Skeletal muscle satellite cell (primary cell): ENCODE data around the gene WDR37.

Experiments
- H3K27me3 ChIP-seq: 2 replicates; pipeline ENCODE4 v1.7.0; 2013; ENCODE audit warnings: low read length; ENCODE audit not compliant: control insufficient read depth, insufficient read depth
- H3K36me3 ChIP-seq: 2 replicates; pipeline ENCODE4 v1.7.0; 2013; ENCODE audit warnings: mild to moderate bottlenecking, control low read depth, low read length; ENCODE audit not compliant: insufficient read depth
- H3K4me1 ChIP-seq: 2 replicates; pipeline ENCODE4 v1.7.0; 2013; ENCODE audit warnings: low read length; ENCODE audit not compliant: control insufficient read depth, insufficient read depth
- H3K4me2 ChIP-seq: 2 replicates; pipeline ENCODE4 v1.7.0; 2013; ENCODE audit warnings: mild to moderate bottlenecking, low read length
- H3K4me3 ChIP-seq: 2 replicates; pipeline ENCODE4 v1.7.0; 2013; ENCODE audit warnings: low read length
- H3K9ac ChIP-seq: 2 replicates; pipeline ENCODE4 v1.7.0; 2013; ENCODE audit warnings: mild to moderate bottlenecking, low read depth, low read length, moderate library complexity
- H3K9me3 ChIP-seq: replicated peaks from 2 replicates; pipeline ENCODE4 v1.7.0; 2013; ENCODE audit warnings: mild to moderate bottlenecking, control low read depth, low read length

WDR37 gene

DNA sequence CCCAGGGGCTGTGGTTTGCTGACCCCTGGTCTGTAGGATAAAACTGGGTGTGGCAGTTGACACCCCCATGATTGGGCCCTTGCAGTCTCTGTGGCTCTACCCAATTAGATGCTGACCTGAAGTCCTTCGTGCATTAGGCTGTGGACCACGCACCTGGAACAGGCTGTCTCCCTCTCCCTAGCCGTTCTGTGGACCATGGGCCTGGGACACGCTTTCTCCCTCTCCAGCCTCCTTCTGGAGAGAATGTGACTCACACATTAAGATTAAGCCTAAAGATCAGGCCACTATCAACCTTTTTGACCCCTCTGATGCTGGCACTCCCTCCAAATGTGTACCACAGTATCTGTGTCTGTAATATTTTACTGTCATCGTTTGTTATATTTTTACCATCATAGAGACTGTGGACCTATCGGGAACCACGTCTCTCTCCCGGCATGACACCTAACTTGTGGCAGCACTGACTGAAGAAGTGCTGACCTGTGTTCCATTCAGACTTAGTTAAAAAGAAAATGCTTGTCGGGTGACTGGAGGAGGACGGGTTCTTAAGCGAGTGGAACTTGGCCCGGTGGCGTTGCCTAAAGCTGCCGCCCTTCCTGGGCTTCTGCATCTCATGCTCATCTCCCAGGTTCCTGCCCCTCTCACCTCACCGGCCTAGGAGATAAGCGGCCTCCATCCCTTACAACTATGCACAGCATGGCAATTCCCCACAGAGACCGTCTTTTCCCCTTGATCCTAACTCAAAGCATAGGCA is 92.8 kb downstream of the WDR37 start:
- H3K4me3 ChIP-seq: no peak overlapping the region
- H3K27me3 ChIP-seq: peaks cover 7% of the 10 kb centered on the region
- H3K9ac ChIP-seq: no peak overlapping the region
- H3K9me3 ChIP-seq: no peaks in the 10 kb centered on the region
- no peaks in the 10 kb centered on the region for H3K4me1 ChIP-seq
- H3K36me3 ChIP-seq: no peaks in the 10 kb centered on the region
- no peak overlapping the region for H3K4me2 ChIP-seq

DNA sequence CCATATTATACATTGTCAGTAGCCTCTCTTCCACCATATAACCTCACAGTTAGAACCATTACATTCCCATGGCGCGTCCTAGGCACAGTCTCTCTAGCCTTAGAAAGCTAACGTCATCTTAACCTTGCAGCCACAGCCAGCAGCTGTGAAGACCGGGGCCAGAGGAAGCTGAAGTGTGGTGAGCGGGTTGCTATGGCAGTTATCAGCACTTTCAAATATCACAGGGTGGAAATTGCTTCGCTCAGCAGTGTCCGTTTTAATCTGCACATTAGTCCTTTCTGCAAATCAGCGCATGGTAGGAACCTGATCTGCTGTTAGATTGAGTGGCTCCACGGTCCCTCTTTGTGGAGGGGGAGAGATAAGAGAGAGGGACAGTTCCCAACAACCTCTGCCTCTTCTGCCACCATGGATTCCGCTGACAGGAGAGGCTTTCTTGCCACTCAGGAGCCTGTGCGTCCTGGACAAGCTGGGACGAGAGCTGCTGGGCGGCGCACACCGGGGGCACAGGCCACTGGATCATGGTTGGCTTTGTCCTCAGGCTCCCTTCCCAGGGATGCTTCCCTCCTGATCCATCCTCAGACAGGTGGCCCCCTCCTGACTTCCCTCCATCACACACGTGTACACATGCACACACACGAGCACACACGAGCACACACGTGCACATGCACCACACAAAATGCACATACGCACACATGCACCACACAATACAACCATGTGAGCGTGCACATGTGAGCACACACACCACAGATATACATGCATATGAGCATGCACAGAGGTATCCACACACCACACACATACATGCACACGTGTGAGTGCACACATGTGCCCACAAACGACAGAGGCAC is 93.8 kb downstream of the WDR37 start:
- Histone ChIP-seq H3K9ac (no peak overlapping the region), H3K9me3 (no peaks in the 10 kb centered on the region), H3K36me3 (no peaks in the 10 kb centered on the region), H3K4me2 (no peak overlapping the region), H3K27me3 (peaks cover 12% of the 10 kb centered on the region), H3K4me1 (no peaks in the 10 kb centered on the region), H3K4me3 (no peak overlapping the region)

DNA sequence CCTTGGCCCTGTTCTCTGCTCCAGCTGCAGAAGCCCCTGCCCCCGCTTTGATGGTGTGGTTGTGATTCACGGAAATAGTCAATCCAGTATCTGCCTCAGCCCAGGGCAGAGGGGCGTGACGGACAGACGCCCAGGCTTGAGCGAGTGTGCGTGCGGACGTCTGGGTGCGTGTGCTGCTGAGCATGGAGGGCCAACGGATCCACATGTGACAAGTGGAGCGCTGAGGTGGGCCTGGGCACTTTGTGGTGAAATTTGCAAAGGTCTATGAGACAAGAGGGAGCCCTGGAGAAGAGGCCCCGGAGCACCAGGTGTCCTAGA is 94.4 kb downstream of the WDR37 start:
- Histone ChIP-seq H3K4me2 (no peak overlapping the region), H3K4me3 (no peak overlapping the region), H3K27me3 (peaks cover 12% of the 10 kb centered on the region), H3K9ac (no peak overlapping the region), H3K9me3 (no peaks in the 10 kb centered on the region), H3K36me3 (no peaks in the 10 kb centered on the region), H3K4me1 (no peaks in the 10 kb centered on the region)

DNA sequence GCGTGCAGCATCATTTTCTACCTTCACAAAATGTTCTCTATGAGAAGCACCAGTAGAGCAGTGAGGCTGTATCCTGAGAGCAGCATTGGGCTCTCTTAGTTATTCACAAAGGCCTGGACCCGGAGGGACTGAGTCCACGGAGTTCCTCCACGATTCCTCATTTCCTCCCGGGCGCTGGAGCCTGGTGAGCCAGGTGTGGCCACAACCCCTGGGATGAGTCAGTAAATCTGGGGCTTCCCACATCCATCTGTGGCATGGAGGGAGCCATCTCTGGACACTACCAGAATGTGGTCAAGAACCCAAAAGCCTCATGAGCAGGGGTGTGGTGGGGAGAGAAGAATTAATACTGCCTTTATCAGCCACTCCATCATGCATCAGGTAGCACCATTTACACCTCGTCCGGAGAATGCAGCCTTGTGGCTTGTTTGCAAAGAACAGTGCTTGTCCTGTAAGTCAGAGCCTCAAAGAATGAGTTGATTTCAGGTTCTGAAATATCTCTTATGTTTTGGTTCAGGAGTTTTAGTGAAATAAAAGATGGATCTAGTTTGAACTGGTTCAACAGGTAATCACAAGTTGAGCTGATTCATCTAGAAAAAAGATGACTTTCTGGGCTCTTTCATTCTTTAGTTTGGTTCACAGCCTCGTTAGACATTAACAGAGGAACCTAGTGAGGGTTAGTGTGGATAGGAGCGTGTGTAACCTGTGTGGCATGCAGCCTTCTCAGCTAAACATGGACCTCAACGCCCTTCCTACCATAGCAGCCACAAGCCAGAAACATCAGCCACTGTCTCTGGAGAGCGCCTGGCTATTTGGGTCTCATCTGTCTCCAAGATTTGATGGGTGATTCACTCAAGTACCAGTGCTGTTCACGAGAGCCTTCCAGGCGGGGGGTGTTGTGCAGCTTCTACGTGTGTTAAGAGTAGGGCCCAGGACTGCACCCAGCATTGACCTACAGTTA is 95.2 kb downstream of the WDR37 start:
- no peak overlapping the region for H3K9ac ChIP-seq
- no peak overlapping the region for H3K4me3 ChIP-seq
- no peak overlapping the region for H3K4me2 ChIP-seq
- H3K27me3 ChIP-seq: peaks cover 12% of the 10 kb centered on the region
- H3K4me1 ChIP-seq: no peaks in the 10 kb centered on the region
- no peaks in the 10 kb centered on the region for H3K9me3 ChIP-seq
- H3K36me3 ChIP-seq: no peaks in the 10 kb centered on the region

DNA sequence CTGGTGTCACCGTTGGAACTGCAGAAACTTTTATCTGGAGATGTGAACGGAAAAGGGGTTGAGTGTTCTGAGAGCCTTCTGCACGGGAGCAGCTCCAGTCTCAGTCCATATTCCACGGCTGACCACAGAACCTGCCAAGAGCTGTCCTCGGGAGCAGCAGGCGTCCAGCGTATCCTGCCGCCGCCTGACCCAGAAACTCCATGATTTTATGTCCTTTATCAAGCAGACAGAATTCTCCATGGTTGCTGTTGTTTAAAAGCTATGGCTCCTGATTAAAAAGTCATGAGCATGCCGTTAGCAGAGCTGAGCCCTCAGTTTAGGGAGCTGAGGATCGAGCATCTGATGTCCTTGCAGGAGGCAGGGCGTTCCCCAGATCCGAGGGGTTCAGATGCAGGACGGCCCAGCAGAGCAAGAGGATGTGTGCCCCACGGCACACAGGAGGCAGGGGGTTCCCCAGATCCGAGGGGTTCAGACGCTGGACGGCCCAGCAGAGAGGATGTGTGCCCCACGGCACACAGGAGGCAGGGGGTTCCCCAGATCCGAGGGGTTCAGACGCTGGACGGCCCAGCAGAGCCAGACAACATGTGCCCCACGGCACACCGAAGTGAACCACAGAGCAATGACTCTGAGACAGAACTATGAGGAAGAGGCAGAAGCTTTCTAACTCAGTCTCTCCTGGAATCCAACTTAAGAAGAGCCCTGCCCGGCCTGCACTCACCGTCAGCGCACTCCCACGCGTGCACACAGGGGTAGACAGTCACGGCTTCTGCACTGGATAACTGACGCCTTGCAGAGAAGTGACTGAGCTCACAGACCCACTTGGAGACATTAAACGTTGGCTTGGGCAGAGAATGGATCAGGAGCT is 96.4 kb downstream of the WDR37 start:
- Histone ChIP-seq H3K9ac (no peak overlapping the region), H3K36me3 (no peaks in the 10 kb centered on the region), H3K4me1 (no peaks in the 10 kb centered on the region), H3K27me3 (peaks cover 12% of the 10 kb centered on the region), H3K9me3 (no peaks in the 10 kb centered on the region), H3K4me3 (no peak overlapping the region), H3K4me2 (no peak overlapping the region)

DNA sequence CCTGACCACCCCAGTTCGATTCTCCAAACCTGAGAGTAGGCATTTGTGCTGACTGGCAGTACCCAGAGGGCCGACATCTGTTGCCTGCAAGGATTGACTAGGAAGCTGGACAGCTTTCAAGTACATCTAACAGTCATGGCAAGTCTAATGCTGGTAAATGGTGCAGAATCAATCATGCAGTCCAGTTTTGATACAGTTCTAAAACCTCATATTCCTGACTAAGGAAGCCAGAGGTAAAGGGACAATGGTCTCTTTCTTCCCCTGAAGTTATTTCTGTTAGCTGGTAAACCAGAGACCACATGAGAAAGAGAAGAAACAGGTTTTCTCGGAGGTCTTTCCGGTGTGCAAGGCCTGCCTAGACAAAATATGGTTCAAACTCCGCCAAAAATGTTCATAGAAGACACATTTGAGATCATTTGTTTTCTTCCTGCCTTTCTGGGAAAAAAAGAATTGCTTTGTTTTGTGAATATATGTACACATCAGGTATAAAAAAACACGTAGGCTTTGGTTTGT is 97.1 kb downstream of the WDR37 start:
- H3K4me1 ChIP-seq: no peaks in the 10 kb centered on the region
- no peaks in the 10 kb centered on the region for H3K9me3 ChIP-seq
- H3K27me3 ChIP-seq: peaks cover 12% of the 10 kb centered on the region
- no peaks in the 10 kb centered on the region for H3K36me3 ChIP-seq
- H3K9ac ChIP-seq: no peak overlapping the region
- H3K4me2 ChIP-seq: no peak overlapping the region
- no peak overlapping the region for H3K4me3 ChIP-seq

DNA sequence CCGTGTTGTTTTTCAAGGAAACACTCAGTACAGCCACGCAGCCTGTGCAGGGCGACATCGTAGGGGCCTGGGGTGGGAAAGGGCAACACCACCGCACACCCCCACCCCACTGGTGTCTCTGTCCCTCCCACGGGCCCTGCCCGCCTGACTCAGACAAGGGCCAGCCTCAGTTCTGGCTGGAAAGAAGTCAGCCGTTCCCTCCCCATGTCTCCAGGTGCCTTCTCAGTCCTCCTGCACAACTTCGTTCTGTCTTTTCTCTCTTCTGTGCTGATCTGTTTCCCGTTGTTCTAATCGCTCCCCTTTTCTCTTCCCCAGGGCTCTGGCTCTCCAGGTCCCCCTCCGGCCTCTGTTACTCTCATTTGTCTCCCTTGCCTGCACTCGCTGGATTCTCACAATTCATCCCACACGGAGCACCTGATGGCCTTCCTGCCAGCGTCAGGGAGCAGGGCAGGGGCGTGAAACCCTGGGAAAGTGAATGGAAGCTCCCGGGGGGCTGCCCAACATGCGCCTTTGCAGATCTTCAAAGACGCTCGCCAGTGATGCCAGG is 97.7 kb downstream of the WDR37 start:
- Histone ChIP-seq H3K9ac (no peak overlapping the region), H3K27me3 (peaks cover 12% of the 10 kb centered on the region), H3K9me3 (no peaks in the 10 kb centered on the region), H3K4me3 (no peak overlapping the region), H3K4me2 (no peak overlapping the region), H3K36me3 (no peaks in the 10 kb centered on the region), H3K4me1 (no peaks in the 10 kb centered on the region)

DNA sequence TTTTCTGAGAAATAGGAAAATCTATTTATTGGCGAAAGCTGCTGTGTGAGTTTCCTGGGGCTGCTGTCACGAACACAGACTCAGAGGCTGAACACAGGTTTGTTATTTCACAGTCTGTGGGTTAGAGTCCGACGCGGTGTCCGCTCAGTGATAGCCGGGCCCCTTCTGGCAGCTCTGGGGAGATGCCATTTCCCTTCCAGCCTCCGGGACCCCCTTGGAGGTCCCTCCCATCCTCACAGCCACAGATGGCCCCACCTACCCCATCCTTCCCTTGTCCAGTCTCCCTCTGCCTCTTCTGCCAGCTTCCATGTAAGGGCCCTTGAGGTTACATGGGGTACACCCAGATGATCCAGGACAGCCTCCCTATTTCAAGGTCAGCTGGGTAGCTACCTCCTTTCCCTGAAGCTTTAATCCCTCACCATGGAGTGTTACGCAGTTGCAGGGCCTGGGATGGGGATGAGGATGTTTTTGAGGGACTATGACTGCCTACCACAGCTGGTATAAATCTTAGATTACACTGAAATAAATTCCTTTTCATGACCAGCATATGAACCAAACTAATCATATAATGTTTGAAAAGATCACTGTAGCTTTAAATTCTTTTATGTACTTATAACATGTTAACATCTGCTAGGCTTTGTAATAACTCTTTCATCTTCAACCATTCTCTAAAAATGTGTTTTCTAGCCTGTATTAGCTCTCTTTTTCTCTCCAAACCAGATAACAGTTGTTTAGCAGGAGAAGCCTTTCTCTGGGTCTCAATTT is 98.5 kb downstream of the WDR37 start:
- peaks cover 12% of the 10 kb centered on the region for H3K27me3 ChIP-seq
- no peaks in the 10 kb centered on the region for H3K4me1 ChIP-seq
- H3K4me2 ChIP-seq: no peak overlapping the region
- H3K9me3 ChIP-seq: no peaks in the 10 kb centered on the region
- H3K36me3 ChIP-seq: no peaks in the 10 kb centered on the region
- no peak overlapping the region for H3K4me3 ChIP-seq
- no peak overlapping the region for H3K9ac ChIP-seq

DNA sequence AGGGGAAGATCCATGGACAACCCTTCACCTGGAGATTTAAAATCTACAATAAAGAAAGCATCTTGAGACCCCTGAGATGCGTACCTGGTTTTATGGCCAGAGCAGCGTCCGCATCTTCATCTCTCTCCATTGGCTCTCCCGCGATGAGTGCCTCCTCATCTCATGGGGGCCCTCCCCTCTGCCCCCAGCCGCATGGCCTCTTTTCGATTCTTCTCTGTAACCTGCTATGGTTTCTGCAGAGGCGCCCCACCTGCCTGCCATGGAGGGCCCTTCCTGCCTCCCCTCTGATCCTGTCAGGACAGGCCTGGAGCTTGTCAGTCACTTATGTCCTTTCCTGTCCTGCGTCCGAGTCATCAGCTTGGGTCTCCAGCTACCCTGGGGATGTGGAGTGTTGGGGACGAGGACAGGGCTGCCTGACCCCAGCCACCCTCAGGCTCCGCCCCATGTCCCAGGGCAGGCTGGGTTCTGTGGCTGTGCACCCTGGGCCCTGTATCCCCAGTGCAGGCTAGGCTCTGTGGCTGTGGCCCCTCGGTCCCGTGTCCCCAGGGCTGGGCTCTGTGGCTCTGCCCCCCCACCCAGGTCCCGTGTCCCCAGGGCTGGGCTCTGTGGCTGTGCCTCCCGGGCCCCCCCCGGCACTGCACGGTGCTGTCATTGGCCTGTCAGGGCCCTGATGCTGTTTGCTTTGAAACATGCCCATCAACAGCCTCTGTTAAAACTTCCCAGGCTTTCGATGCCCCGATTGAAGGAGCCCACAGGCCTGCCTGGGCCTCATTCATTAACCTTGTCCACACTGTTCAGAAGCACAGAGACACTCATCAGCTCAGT is 99.8 kb downstream of the WDR37 start:
- H3K9ac ChIP-seq: no peak overlapping the region
- H3K36me3 ChIP-seq: no peaks in the 10 kb centered on the region
- H3K4me3 ChIP-seq: no peak overlapping the region
- H3K9me3 ChIP-seq: no peaks in the 10 kb centered on the region
- peaks cover 16% of the 10 kb centered on the region for H3K27me3 ChIP-seq
- H3K4me1 ChIP-seq: no peaks in the 10 kb centered on the region
- H3K4me2 ChIP-seq: no peak overlapping the region
